Measurements from ENCODE around the gene ARHGAP44.

Gene ARHGAP44

GRCh38 chr17:12936501-12936900 is 147.2 kb downstream of the ARHGAP44 start:
- no peak overlapping the region for H3K27ac Mint-ChIP-seq
- H3K27me3 Mint-ChIP-seq: peaks cover 1% of the 10 kb centered on the region
- DNase-seq (ENCODE audit: low spot score in 2 of 2) (no peak), ATAC-seq (ENCODE audit: low read depth) (no peak)
- H3K4me3 Mint-ChIP-seq: no peak overlapping the region
- H3K36me3 Mint-ChIP-seq: peaks cover 6% of the 10 kb centered on the region
- peaks cover 10% of the 10 kb centered on the region for H3K4me1 Mint-ChIP-seq
- H3K9me3 Mint-ChIP-seq: peaks cover 1% of the 10 kb centered on the region

GRCh38 chr17:12940699-12941098 is 151.4 kb downstream of the ARHGAP44 start:
- ATAC-seq (ENCODE audit: low read depth): peak; percentile 32
- H3K27me3 Mint-ChIP-seq: peaks cover 1% of the 10 kb centered on the region
- no peak overlapping the region for H3K27ac Mint-ChIP-seq
- peaks cover 1% of the 10 kb centered on the region for H3K9me3 Mint-ChIP-seq
- peaks cover 4% of the 10 kb centered on the region for H3K36me3 Mint-ChIP-seq
- peaks cover 10% of the 10 kb centered on the region for H3K4me1 Mint-ChIP-seq
- H3K4me3 Mint-ChIP-seq: no peak overlapping the region
- DNase-seq (ENCODE audit: low spot score in 2 of 2): no peak

GRCh38 chr17:12947047-12947446 is 157.7 kb downstream of the ARHGAP44 start:
- Mint-ChIP-seq H3K4me1 (no peaks in the 10 kb centered on the region), H3K27ac (no peak overlapping the region), H3K9me3 (no peaks in the 10 kb centered on the region), H3K36me3 (peaks cover 11% of the 10 kb centered on the region), H3K4me3 (no peak overlapping the region), H3K27me3 (no peaks in the 10 kb centered on the region)
- DNase-seq (ENCODE audit: low spot score in 2 of 2) (no peak), ATAC-seq (ENCODE audit: low read depth) (no peak)

- peaks cover 14% of the 10 kb centered on the region for H3K36me3 Mint-ChIP-seq
- H3K9me3 Mint-ChIP-seq: no peaks in the 10 kb centered on the region
- no peak for DNase-seq (ENCODE audit: low spot score in 2 of 2)
- no peak for ATAC-seq (ENCODE audit: low read depth)
- H3K27ac Mint-ChIP-seq: no peak overlapping the region
- H3K27me3 Mint-ChIP-seq: no peaks in the 10 kb centered on the region
- no peak overlapping the region for H3K4me3 Mint-ChIP-seq
- no peaks in the 10 kb centered on the region for H3K4me1 Mint-ChIP-seq
These were observed 162.7 kb downstream of the ARHGAP44 start for GRCh38 chr17:12952012-12952411.

GRCh38 chr17:12953156-12953555 is 163.9 kb downstream of the ARHGAP44 start:
- Mint-ChIP-seq H3K4me1 (no peaks in the 10 kb centered on the region), H3K36me3 (peaks cover 13% of the 10 kb centered on the region), H3K27me3 (no peaks in the 10 kb centered on the region), H3K27ac (no peak overlapping the region), H3K9me3 (peaks cover 3% of the 10 kb centered on the region), H3K4me3 (no peak overlapping the region)
- DNase-seq (ENCODE audit: low spot score in 2 of 2) (no peak), ATAC-seq (ENCODE audit: low read depth) (no peak)

GRCh38 chr17:12955521-12955920 is 166.2 kb downstream of the ARHGAP44 start:
- H3K4me3 Mint-ChIP-seq: no peak overlapping the region
- H3K36me3 Mint-ChIP-seq: peaks cover 10% of the 10 kb centered on the region
- no peaks in the 10 kb centered on the region for H3K27me3 Mint-ChIP-seq
- DNase-seq (ENCODE audit: low spot score in 2 of 2): no peak
- no peak for ATAC-seq (ENCODE audit: low read depth)
- H3K27ac Mint-ChIP-seq: no peak overlapping the region
- peaks cover 3% of the 10 kb centered on the region for H3K9me3 Mint-ChIP-seq
- no peaks in the 10 kb centered on the region for H3K4me1 Mint-ChIP-seq

- ATAC-seq (ENCODE audit: low read depth): no peak
- H3K4me3 Mint-ChIP-seq: no peak overlapping the region
- no peaks in the 10 kb centered on the region for H3K4me1 Mint-ChIP-seq
These were observed 169.5 kb downstream of the ARHGAP44 start for GRCh38 chr17:12958786-12959185.

GRCh38 chr17:12959441-12959840 is 170.1 kb downstream of the ARHGAP44 start:
- DNase-seq (ENCODE audit: low spot score in 2 of 2): no peak
- H3K27ac Mint-ChIP-seq: no peak overlapping the region
- H3K27me3 Mint-ChIP-seq: no peaks in the 10 kb centered on the region

More at GRCh38 chr17:12958786-12959185, 169.5 kb downstream of the ARHGAP44 start:
- Mint-ChIP-seq H3K27ac (no peak overlapping the region), H3K36me3 (peaks cover 8% of the 10 kb centered on the region), H3K9me3 (peaks cover 3% of the 10 kb centered on the region), H3K27me3 (no peaks in the 10 kb centered on the region)
- DNase-seq (ENCODE audit: low spot score in 2 of 2): no peak

GRCh38 chr17:12961655-12962054 is 172.4 kb downstream of the ARHGAP44 start:
- no peaks in the 10 kb centered on the region for H3K27me3 Mint-ChIP-seq
- H3K4me3 Mint-ChIP-seq: no peak overlapping the region
- peaks cover 3% of the 10 kb centered on the region for H3K9me3 Mint-ChIP-seq
- peaks cover 3% of the 10 kb centered on the region for H3K36me3 Mint-ChIP-seq
- no peak overlapping the region for H3K27ac Mint-ChIP-seq
- no peaks in the 10 kb centered on the region for H3K4me1 Mint-ChIP-seq
- ATAC-seq (ENCODE audit: low read depth): peak; percentile 26
- DNase-seq (ENCODE audit: low spot score in 2 of 2): no peak

More at GRCh38 chr17:12959441-12959840, 170.1 kb downstream of the ARHGAP44 start:
- Mint-ChIP-seq H3K4me3 (no peak overlapping the region), H3K36me3 (peaks cover 8% of the 10 kb centered on the region), H3K4me1 (no peaks in the 10 kb centered on the region), H3K9me3 (peaks cover 3% of the 10 kb centered on the region)
- ATAC-seq (ENCODE audit: low read depth): no peak

GRCh38 chr17:12963505-12963904 is 174.2 kb downstream of the ARHGAP44 start:
- H3K27me3 Mint-ChIP-seq: no peaks in the 10 kb centered on the region

GRCh38 chr17:12964162-12964561 is 174.9 kb downstream of the ARHGAP44 start:
- ATAC-seq (ENCODE audit: low read depth): no peak
- H3K27ac Mint-ChIP-seq: no peak overlapping the region
- H3K27me3 Mint-ChIP-seq: no peaks in the 10 kb centered on the region
- H3K9me3 Mint-ChIP-seq: no peaks in the 10 kb centered on the region
- H3K4me1 Mint-ChIP-seq: no peaks in the 10 kb centered on the region
- no peak for DNase-seq (ENCODE audit: low spot score in 2 of 2)
- H3K36me3 Mint-ChIP-seq: no peaks in the 10 kb centered on the region
- no peak overlapping the region for H3K4me3 Mint-ChIP-seq

More at GRCh38 chr17:12963505-12963904, 174.2 kb downstream of the ARHGAP44 start:
- Mint-ChIP-seq H3K4me3 (no peak overlapping the region), H3K27ac (no peak overlapping the region), H3K4me1 (no peaks in the 10 kb centered on the region), H3K9me3 (no peaks in the 10 kb centered on the region), H3K36me3 (no peaks in the 10 kb centered on the region)
- no peak for DNase-seq (ENCODE audit: low spot score in 2 of 2)
- ATAC-seq (ENCODE audit: low read depth): no peak

GRCh38 chr17:12964840-12965239 is 175.5 kb downstream of the ARHGAP44 start:
- no peak for ATAC-seq (ENCODE audit: low read depth)
- no peaks in the 10 kb centered on the region for H3K27me3 Mint-ChIP-seq
- no peaks in the 10 kb centered on the region for H3K4me1 Mint-ChIP-seq
- no peak overlapping the region for H3K4me3 Mint-ChIP-seq
- H3K9me3 Mint-ChIP-seq: no peaks in the 10 kb centered on the region
- no peaks in the 10 kb centered on the region for H3K36me3 Mint-ChIP-seq
- no peak for DNase-seq (ENCODE audit: low spot score in 2 of 2)
- no peak overlapping the region for H3K27ac Mint-ChIP-seq

- no peak for ATAC-seq (ENCODE audit: low read depth)
- H3K36me3 Mint-ChIP-seq: no peaks in the 10 kb centered on the region
- no peaks in the 10 kb centered on the region for H3K27me3 Mint-ChIP-seq
- H3K9me3 Mint-ChIP-seq: no peaks in the 10 kb centered on the region
- H3K27ac Mint-ChIP-seq: no peak overlapping the region
- no peak overlapping the region for H3K4me3 Mint-ChIP-seq
- DNase-seq (ENCODE audit: low spot score in 2 of 2): no peak
- no peaks in the 10 kb centered on the region for H3K4me1 Mint-ChIP-seq
These were observed 176.7 kb downstream of the ARHGAP44 start for GRCh38 chr17:12965988-12966387.

GRCh38 chr17:12966413-12966812 is 177.1 kb downstream of the ARHGAP44 start:
- Mint-ChIP-seq H3K4me1 (no peaks in the 10 kb centered on the region), H3K4me3 (no peak overlapping the region), H3K9me3 (no peaks in the 10 kb centered on the region), H3K27ac (no peak overlapping the region), H3K36me3 (no peaks in the 10 kb centered on the region), H3K27me3 (no peaks in the 10 kb centered on the region)
- DNase-seq (ENCODE audit: low spot score in 2 of 2) (no peak), ATAC-seq (ENCODE audit: low read depth) (no peak)

GRCh38 chr17:12967962-12968361 is 178.7 kb downstream of the ARHGAP44 start:
- H3K36me3 Mint-ChIP-seq: no peaks in the 10 kb centered on the region
- no peaks in the 10 kb centered on the region for H3K4me1 Mint-ChIP-seq
- peaks cover 4% of the 10 kb centered on the region for H3K27me3 Mint-ChIP-seq
- DNase-seq (ENCODE audit: low spot score in 2 of 2) (no peak), ATAC-seq (ENCODE audit: low read depth) (no peak)
- H3K9me3 Mint-ChIP-seq: no peaks in the 10 kb centered on the region
- no peak overlapping the region for H3K27ac Mint-ChIP-seq
- no peak overlapping the region for H3K4me3 Mint-ChIP-seq

Measured in memory B cell (primary cell).